BLaER1 treated with 17β-estradiol and CSF1 and Interleukin-3, amounts not matched to agents 10 nM and 100 nM (cell line): ENCODE results near the gene COX7A2.

Source experiments
- H3K27ac ChIP-seq, 11 experiments: shearing (Covaris generic); formaldehyde crosslinking; 2 replicates each; pipeline ENCODE4 v1.8.1; 2022
- H3K27me3 ChIP-seq, 11 experiments: shearing (Covaris generic); formaldehyde crosslinking; 2 replicates each; pipeline ENCODE4 v1.8.1; 2022
- H3K36me3 ChIP-seq, 11 experiments: shearing (Covaris generic); formaldehyde crosslinking; 2 replicates each; pipeline ENCODE4 v1.8.1; 2022
- H3K4me1 ChIP-seq, 10 experiments: shearing (Covaris generic); formaldehyde crosslinking; 2 replicates each; pipeline ENCODE4 v1.8.1; 2022
- H3K4me2 ChIP-seq, 11 experiments: shearing (Covaris generic); formaldehyde crosslinking; 2 replicates each; pipeline ENCODE4 v1.8.1; 2022
- H3K4me3 ChIP-seq, 10 experiments: shearing (Covaris generic); formaldehyde crosslinking; 2 replicates each; pipeline ENCODE4 v1.8.1; 2022
- H3K9ac ChIP-seq, 11 experiments: shearing (Covaris generic); formaldehyde crosslinking; 2 replicates each; pipeline ENCODE4 v1.8.1; 2022
- H3K9me3 ChIP-seq, 11 experiments: shearing (Covaris generic); formaldehyde crosslinking; replicated peaks in 1 of 11; 2 replicates each; pipeline ENCODE4 v1.8.1; 2022
- H4K20me1 ChIP-seq, 11 experiments: shearing (Covaris generic); formaldehyde crosslinking; 2 replicates each; pipeline ENCODE4 v1.8.1; 2022
- Cebpa-rat ChIP-seq, 11 experiments: shearing (Covaris generic); IDR thresholded peaks; 2 replicates each; pipeline ENCODE4 v1.8.1; 2022

COX7A2 gene

DNA sequence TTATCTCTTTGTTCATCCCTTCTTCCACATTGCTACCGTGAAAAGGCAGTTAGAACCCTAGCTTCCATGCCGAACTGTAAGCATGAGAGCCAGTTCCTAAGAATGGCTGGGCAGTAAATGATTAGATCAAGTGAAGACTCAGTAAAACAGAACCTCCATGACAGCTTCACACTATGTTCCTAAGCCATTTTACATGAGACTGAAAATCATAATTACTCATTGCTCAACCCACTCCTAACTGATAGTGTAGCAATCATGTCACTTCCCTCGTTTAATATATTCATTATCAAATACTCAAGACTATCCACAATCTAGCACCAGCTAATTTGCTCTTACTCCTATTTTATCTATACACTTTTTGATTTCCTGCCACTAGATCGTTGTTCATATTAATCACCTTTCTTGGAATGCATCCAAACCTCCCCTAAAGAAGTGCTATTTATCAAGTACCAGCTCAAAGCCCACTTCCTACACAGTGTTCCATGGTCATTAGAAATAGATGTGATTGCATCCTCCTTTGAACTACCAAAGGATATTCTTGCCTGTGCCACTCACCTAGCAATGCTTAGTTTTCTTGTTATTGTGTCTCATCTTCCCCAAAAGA, 35.0 kb upstream of the COX7A2 start:
- Histone ChIP-seq H3K27me3 (no peaks in the 10 kb centered on the region), H4K20me1 (peaks cover 9 to 88% (median 52%) of the 10 kb centered on the region in 11 experiments; a peak in 17 of 22 replicates), H3K4me2 (peak overlapping the region in 2 of 11 experiments; percentile 16 to 36; a peak in 3 of 22 replicates), H3K36me3 (peaks cover 19 to 50% (median 39%) of the 10 kb centered on the region in 11 experiments; a peak in 21 of 22 replicates), H3K4me1 (peaks cover 14 to 87% (median 24%) of the 10 kb centered on the region in 10 experiments), H3K4me3 (no peak overlapping the region), H3K27ac (no peak overlapping the region), H3K9me3 (peaks cover 0 to 29% (median 7%) of the 10 kb centered on the region in 11 experiments; a peak in 13 of 22 replicates), H3K9ac (no peak overlapping the region)
- TF ChIP-seq Cebpa-rat (IDR thresholded peaks at IDR 0.05) = no peak

DNA sequence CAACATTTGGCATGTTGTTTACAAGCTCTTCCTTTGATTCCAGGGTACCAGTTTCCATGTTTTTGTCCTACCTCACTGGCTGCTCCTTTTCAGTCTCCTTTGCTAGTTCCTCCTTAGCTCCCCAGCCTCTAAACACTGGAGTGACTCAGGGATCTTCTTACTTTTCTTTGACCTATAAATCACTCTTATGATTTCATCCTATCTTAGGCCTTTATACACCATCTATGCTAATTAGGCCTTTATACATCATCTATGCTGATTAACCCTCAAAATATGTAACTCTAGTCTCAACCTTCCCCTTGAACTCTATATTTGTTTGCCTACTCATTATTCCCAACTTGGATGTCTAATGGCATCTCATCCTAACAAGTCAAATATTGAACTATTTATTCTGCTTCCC, 31.5 kb upstream of the COX7A2 start:
- Histone ChIP-seq H3K27ac (peak overlapping the region in 2 of 11 experiments; percentile 0 to 7; a peak in 2 of 22 replicates), H4K20me1 (peaks cover 0 to 53% (median 22%) of the 10 kb centered on the region in 11 experiments; a peak in 13 of 22 replicates), H3K27me3 (no peaks in the 10 kb centered on the region), H3K4me1 (peaks cover 0 to 89% (median 21%) of the 10 kb centered on the region in 10 experiments; a peak in 14 of 20 replicates), H3K4me3 (no peak overlapping the region), H3K9me3 (peaks cover 15 to 62% (median 28%) of the 10 kb centered on the region in 11 experiments; a peak in 21 of 22 replicates), H3K4me2 (peak overlapping the region in 4 of 11 experiments; percentile 4 to 46 (median 26); a peak in 5 of 22 replicates), H3K9ac (no peak overlapping the region), H3K36me3 (peaks cover 50 to 82% (median 66%) of the 10 kb centered on the region in 11 experiments)
- TF ChIP-seq Cebpa-rat (IDR thresholded peaks at IDR 0.05) = no peak

DNA sequence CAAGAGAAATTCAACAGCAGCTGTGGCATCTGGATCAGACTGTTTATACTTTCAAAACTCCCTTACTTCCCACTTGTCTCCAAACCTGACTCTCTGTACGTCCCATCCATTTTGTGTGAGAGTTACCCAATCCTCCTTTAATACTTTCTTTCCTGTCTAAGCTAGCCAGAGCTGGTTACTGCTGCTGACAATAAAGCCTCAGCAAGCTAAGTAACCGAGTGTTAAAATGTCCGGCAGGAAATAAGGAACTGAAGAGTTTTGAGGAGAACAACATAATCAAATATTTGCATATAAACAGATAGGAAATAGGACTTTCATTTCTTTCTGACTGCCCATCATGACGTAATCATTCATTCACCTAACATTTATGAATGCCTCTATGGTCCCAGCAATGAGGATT, 29.4 kb upstream of the COX7A2 start:
- Histone ChIP-seq H3K27ac (peak overlapping the region; percentile 72 to 91 (median 78); a peak in 21 of 22 replicates), H3K4me3 (peak overlapping the region in 4 of 10 experiments; percentile 3 to 29 (median 11); a peak in 3 of 20 replicates), H3K9me3 (peaks cover 15 to 62% (median 28%) of the 10 kb centered on the region in 11 experiments; a peak in 21 of 22 replicates), H3K4me2 (peak overlapping the region in 7 of 11 experiments; percentile 4 to 54 (median 25); a peak in 10 of 22 replicates), H3K4me1 (peaks cover 0 to 82% (median 21%) of the 10 kb centered on the region in 10 experiments; a peak in 14 of 20 replicates), H3K9ac (peak overlapping the region in 5 of 11 experiments; percentile 0 to 52 (median 26); a peak in 7 of 22 replicates), H4K20me1 (peaks cover 0 to 47% (median 13%) of the 10 kb centered on the region in 11 experiments; a peak in 16 of 22 replicates), H3K27me3 (no peaks in the 10 kb centered on the region), H3K36me3 (peaks cover 46 to 93% (median 67%) of the 10 kb centered on the region in 11 experiments)
- no peak; a peak in 1 of 22 replicates for TF ChIP-seq Cebpa-rat (IDR thresholded peaks at IDR 0.05)

DNA sequence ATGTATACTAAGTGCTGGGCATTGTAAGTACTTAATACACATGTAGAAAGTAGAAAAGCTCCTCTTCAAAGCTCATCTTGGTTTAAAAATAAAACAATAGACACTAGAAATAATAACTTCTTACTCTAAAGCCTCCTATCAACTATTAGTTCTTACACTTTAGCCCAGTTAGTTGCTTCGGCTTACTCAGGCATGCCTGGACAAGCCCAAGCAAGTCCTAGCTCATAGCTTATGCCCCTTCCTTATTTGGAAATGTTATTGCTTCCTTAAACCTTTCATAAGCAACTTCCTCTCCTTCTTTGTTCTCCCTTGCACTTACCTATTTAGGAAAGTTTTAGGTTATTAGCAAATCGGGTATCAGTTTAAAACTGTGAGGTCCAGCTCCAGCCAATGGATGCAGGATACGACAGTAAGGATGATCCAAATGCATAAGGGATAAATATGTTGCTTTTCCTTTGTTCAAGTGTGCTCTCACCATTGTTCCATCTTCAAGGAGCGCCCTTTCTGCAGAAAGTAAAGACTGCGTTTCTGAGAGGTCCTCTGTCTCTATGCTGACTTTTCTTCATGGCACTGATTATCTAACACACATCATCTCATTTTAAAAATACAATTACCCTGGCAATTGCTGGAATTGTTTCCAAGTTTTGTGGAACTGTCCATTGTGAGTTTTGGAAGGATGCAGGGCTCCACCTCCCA, 28.7 kb upstream of the COX7A2 start:
- peak overlapping the region in 7 of 11 experiments; percentile 14 to 54 (median 25); a peak in 12 of 22 replicates for H3K4me2 ChIP-seq
- TF ChIP-seq Cebpa-rat (IDR thresholded peaks at IDR 0.05) = no peak

GRCh38 chr6:75268988-75269354, 25.4 kb upstream of the COX7A2 start:
- H4K20me1 ChIP-seq = peaks cover 0 to 46% (median 28%) of the 10 kb centered on the region in 11 experiments; a peak in 14 of 22 replicates
- no peak overlapping the region for H3K4me3 ChIP-seq
- peaks cover 36 to 75% (median 56%) of the 10 kb centered on the region in 11 experiments for H3K36me3 ChIP-seq
- H3K27ac ChIP-seq = no peak overlapping the region
- H3K4me2 ChIP-seq = no peak overlapping the region
- H3K27me3 ChIP-seq = no peaks in the 10 kb centered on the region
- peaks cover 15 to 38% (median 24%) of the 10 kb centered on the region in 11 experiments; a peak in 21 of 22 replicates for H3K9me3 ChIP-seq
- H3K9ac ChIP-seq = no peak overlapping the region
- H3K4me1 ChIP-seq = peaks cover 0 to 50% (median 20%) of the 10 kb centered on the region in 10 experiments; a peak in 14 of 20 replicates
- no peak for TF ChIP-seq Cebpa-rat (IDR thresholded peaks at IDR 0.05)

More for the DNA sequence above, 28.7 kb upstream of the COX7A2 start:
- H4K20me1 ChIP-seq = peaks cover 0 to 47% (median 18%) of the 10 kb centered on the region in 11 experiments; a peak in 16 of 22 replicates
- H3K9me3 ChIP-seq = peaks cover 15 to 62% (median 28%) of the 10 kb centered on the region in 11 experiments; a peak in 21 of 22 replicates
- peaks cover 46 to 87% (median 61%) of the 10 kb centered on the region in 11 experiments for H3K36me3 ChIP-seq
- no peaks in the 10 kb centered on the region for H3K27me3 ChIP-seq
- H3K9ac ChIP-seq = peak overlapping the region in 7 of 11 experiments; percentile 17 to 65 (median 43); a peak in 9 of 22 replicates
- peak overlapping the region in 4 of 10 experiments; percentile 3 to 29 (median 12); a peak in 3 of 20 replicates for H3K4me3 ChIP-seq
- peaks cover 0 to 79% (median 21%) of the 10 kb centered on the region in 10 experiments; a peak in 14 of 20 replicates for H3K4me1 ChIP-seq
- H3K27ac ChIP-seq = peak overlapping the region; percentile 72 to 91 (median 78)

GRCh38 chr6:75268121-75268987, 24.8 kb upstream of the COX7A2 start:
- no peak for TF ChIP-seq Cebpa-rat (IDR thresholded peaks at IDR 0.05)
- Histone ChIP-seq H4K20me1 (peaks cover 0 to 52% (median 32%) of the 10 kb centered on the region in 11 experiments; a peak in 14 of 22 replicates), H3K36me3 (peaks cover 40 to 75% (median 56%) of the 10 kb centered on the region in 11 experiments), H3K4me1 (peaks cover 0 to 44% (median 19%) of the 10 kb centered on the region in 10 experiments; a peak in 14 of 20 replicates), H3K27me3 (no peaks in the 10 kb centered on the region), H3K4me2 (peak overlapping the region in 2 of 11 experiments; percentile 7 to 52; a peak in 1 of 22 replicates), H3K9me3 (peaks cover 11 to 32% (median 19%) of the 10 kb centered on the region in 11 experiments; a peak in 21 of 22 replicates), H3K4me3 (no peak overlapping the region), H3K27ac (peak overlapping the region in 1 of 11 experiments; percentile 26; a peak in 1 of 22 replicates), H3K9ac (peak overlapping the region in 1 of 11 experiments; percentile 37; a peak in 1 of 22 replicates)

GRCh38 chr6:75267461-75267860, 23.9 kb upstream of the COX7A2 start:
- H3K9me3 ChIP-seq = peaks cover 2 to 23% (median 10%) of the 10 kb centered on the region in 11 experiments; a peak in 21 of 22 replicates
- H3K27me3 ChIP-seq = no peaks in the 10 kb centered on the region
- peaks cover 40 to 75% (median 56%) of the 10 kb centered on the region in 11 experiments for H3K36me3 ChIP-seq
- peak overlapping the region in 2 of 11 experiments; percentile 27 to 52; a peak in 2 of 22 replicates for H3K4me2 ChIP-seq
- H3K9ac ChIP-seq = peak overlapping the region in 3 of 11 experiments; percentile 0 to 56 (median 4); a peak in 3 of 22 replicates
- H3K4me3 ChIP-seq = no peak overlapping the region
- no peak overlapping the region for H3K27ac ChIP-seq
- no peak for TF ChIP-seq Cebpa-rat (IDR thresholded peaks at IDR 0.05)
- peaks cover 0 to 61% (median 32%) of the 10 kb centered on the region in 11 experiments; a peak in 14 of 22 replicates for H4K20me1 ChIP-seq
- H3K4me1 ChIP-seq = peaks cover 0 to 35% (median 10%) of the 10 kb centered on the region in 10 experiments; a peak in 14 of 20 replicates
